ENCODE results near the gene TMEM186.

Gene TMEM186

DNA sequence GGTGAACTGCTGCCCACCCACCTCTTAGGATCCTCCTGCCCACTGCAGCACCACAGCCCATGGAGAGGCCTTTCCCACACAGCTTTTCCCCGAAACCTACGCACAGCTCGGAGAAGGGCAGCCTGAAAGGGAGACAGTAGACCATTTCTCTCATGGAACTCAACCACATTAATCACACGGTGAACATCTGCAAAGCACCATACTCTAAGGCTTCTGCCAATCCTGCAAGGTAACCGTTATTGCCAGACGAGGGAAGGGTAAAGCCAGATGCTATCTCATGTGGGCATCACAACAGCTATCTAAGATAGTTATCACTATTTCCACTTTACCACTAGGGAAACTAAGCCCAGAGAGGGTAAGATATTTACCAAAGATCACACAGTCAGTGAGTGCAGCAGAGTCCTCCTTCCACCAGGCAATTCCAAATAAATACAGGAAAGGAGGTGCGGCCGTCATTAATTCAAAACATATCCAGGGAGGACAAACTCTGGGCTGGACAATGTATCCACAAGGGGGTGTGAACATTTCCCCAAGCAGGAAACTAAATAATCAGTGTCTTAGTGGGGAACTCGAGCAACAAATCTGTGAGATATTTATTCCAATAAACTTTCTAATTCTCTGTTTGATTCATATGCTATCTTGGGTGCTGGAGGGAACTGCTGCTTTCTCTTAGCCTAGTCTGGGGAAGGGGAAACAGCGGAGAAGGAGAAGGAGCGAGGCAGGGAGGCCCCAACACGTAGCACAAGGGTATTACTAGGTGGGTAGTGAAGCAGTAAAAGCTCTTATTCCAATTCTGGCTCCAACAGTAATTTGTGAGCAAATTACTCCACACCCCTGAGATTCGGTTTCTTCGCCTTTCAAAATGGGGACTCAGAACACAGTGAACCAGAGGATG lies 723 bp downstream of the TMEM186 start:
- TF ChIP-seq GLIS3 (CRISPR knock-in tag; IDR thresholded peaks at IDR 0.05) = no peak
- TF ChIP-seq, protein P1, sequence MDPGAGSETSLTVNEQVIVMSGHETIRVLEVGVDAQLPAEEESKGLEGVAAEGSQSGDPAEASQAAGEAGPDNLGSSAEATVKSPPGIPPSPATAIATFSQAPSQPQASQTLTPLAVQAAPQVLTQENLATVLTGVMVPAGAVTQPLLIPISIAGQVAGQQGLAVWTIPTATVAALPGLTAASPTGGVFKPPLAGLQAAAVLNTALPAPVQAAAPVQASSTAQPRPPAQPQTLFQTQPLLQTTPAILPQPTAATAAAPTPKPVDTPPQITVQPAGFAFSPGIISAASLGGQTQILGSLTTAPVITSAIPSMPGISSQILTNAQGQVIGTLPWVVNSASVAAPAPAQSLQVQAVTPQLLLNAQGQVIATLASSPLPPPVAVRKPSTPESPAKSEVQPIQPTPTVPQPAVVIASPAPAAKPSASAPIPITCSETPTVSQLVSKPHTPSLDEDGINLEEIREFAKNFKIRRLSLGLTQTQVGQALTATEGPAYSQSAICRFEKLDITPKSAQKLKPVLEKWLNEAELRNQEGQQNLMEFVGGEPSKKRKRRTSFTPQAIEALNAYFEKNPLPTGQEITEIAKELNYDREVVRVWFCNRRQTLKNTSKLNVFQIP (CRISPR knock-in tag; IDR thresholded peaks at IDR 0.05; ENCODE audit: borderline replicate concordance, low read depth) = no peak
- TF ChIP-seq, protein P2, sequence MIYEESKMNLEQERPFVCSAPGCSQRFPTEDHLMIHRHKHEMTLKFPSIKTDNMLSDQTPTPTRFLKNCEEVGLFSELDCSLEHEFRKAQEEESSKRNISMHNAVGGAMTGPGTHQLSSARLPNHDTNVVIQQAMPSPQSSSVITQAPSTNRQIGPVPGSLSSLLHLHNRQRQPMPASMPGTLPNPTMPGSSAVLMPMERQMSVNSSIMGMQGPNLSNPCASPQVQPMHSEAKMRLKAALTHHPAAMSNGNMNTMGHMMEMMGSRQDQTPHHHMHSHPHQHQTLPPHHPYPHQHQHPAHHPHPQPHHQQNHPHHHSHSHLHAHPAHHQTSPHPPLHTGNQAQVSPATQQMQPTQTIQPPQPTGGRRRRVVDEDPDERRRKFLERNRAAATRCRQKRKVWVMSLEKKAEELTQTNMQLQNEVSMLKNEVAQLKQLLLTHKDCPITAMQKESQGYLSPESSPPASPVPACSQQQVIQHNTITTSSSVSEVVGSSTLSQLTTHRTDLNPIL (CRISPR knock-in tag; IDR thresholded peaks at IDR 0.05; ENCODE audit: low read depth) = no peak
- peak; percentile 2; the same call in 2 of the 3 replicates for ATAC-seq

DNA sequence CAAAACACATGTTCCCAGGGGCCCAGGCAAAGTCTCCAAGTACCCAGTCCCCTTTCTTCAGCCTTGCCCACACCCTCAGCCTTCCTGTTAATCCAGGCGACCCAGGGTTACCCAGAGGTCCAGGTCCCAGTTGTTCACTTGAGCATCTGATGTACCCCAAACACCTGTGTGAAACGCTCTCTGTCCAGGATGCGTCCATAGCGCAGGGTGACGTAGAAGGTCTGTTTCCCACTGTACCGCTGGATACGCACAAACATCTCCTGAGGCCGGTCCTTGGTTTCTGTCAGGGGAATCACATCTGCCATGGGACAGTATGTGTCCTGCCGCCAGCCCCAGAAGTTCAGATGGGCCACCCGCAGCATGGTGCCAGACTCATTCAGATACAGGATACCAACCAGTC lies 1.6 kb downstream of the TMEM186 start:
- TF ChIP-seq PATZ1 (CRISPR knock-in tag; IDR thresholded peaks at IDR 0.05; ENCODE audit: borderline replicate concordance) (no peak), BACH2 (CRISPR knock-in tag; IDR thresholded peaks at IDR 0.05; ENCODE audit: borderline replicate concordance) (no peak)
- ATAC-seq = no peak

GRCh38 chr16:8795091-8795490 lies 2.3 kb downstream of the TMEM186 start:
- ATAC-seq = no peak
- TF ChIP-seq ARNTL (CRISPR knock-in tag; IDR thresholded peaks at IDR 0.05; ENCODE audit: borderline replicate concordance, low read depth) (no peak), ISL1 (CRISPR knock-in tag; IDR thresholded peaks at IDR 0.05) (no peak), PPARA (CRISPR knock-in tag; IDR thresholded peaks at IDR 0.05; ENCODE audit: borderline replicate concordance) (no peak), ZNF565 (CRISPR knock-in tag; conservative IDR thresholded peaks at IDR 0.05; ENCODE audit: low read depth) (no peak), GLIS3 (CRISPR knock-in tag; IDR thresholded peaks at IDR 0.05) (no peak), ZFP3 (CRISPR knock-in tag; IDR thresholded peaks at IDR 0.05) (no peak), RARB (CRISPR knock-in tag; IDR thresholded peaks at IDR 0.05) (no peak), PATZ1 (CRISPR knock-in tag; IDR thresholded peaks at IDR 0.05; ENCODE audit: borderline replicate concordance) (no peak), ZNF8 (CRISPR knock-in tag; IDR thresholded peaks at IDR 0.05) (no peak), ESRRG (CRISPR knock-in tag; IDR thresholded peaks at IDR 0.05) (no peak), OSR1 (CRISPR knock-in tag; IDR thresholded peaks at IDR 0.05) (no peak), ZFP30 (CRISPR knock-in tag; IDR thresholded peaks at IDR 0.05) (no peak), ZNF70 (CRISPR knock-in tag; IDR thresholded peaks at IDR 0.05) (no peak), CSRNP3 (CRISPR knock-in tag; IDR thresholded peaks at IDR 0.05) (no peak), SNAI2 (CRISPR knock-in tag; IDR thresholded peaks at IDR 0.05) (no peak), TOX (CRISPR knock-in tag; IDR thresholded peaks at IDR 0.05; ENCODE audit: borderline replicate concordance) (no peak), BACH2 (CRISPR knock-in tag; IDR thresholded peaks at IDR 0.05; ENCODE audit: borderline replicate concordance) (no peak)
- TF ChIP-seq, protein P1 (CRISPR knock-in tag; IDR thresholded peaks at IDR 0.05; ENCODE audit: borderline replicate concordance, low read depth) = no peak
- TF ChIP-seq, protein P2 (CRISPR knock-in tag; IDR thresholded peaks at IDR 0.05; ENCODE audit: low read depth) = no peak

All from SK-N-SH treated with all-trans-retinoic acid at 6 μM for 48 hours (cell line).